ENCODE measurements around the gene BICRA. TPM values are rescaled to one million over a fixed set of nuclear protein-coding genes. Genes with fewer than 3 reads are reported as not detected.

BICRA gene
- polyA plus RNA-seq, 1 of the 3 experiments (the other 2 are of a cell fraction): 1.4 TPM

DNA sequence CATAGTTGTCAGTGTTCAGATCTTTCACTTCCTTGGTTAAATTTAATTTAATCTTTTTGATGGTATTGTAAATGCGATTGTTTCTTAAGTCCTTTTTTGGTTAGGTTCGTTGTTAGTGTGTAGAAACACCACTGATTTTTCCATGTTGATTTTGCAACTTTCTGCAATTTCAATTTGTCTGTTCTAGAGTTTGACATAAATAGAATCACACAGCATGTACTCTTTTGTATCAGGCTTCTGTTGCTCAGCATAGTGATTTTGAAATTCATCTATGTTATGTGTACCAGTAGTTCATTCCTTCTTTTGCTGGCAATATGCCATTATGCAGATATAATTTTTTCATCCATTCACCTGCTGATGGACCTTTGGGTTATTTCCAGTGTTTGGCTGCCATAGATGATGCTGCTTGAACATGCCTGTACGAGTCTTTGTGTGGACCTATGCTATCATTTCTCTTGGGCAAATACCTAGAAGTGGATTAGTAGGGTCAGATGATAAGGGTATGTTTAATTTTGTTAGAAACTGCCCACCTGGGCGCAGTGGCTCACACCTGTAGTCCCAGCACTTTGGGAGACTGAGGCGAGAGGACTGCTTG is 33.1 kb downstream of the BICRA start:
- DNase-seq: no peak
- no peak overlapping the region for H3K4me3 ChIP-seq (ENCODE audit: low read depth in 2 of 2, low read length in 1 of 2)
- no peak overlapping the region for H3K9ac ChIP-seq
- H3K27me3 ChIP-seq (ENCODE audit: insufficient read depth): no peaks in the 10 kb centered on the region
- CTCF ChIA-PET: no interaction called here
- H4K20me1 ChIP-seq (ENCODE audit: insufficient read depth): peaks cover 73% of the 10 kb centered on the region
- peaks cover 4% of the 10 kb centered on the region for H3F3A ChIP-seq (replicated peaks; ENCODE audit: insufficient read depth)
- H3K4me1 ChIP-seq (ENCODE audit: control insufficient read depth in 1 of 2, insufficient read depth in 2 of 2, low read depth in 1 of 2, low read length in 1 of 2): peaks cover 0 to 2% of the 10 kb centered on the region in 2 experiments; a peak in 1 of 4 replicates
- H3K27ac ChIP-seq (ENCODE audit: low read depth in 2 of 2, low read length in 1 of 2): no peak overlapping the region
- no peak overlapping the region for H3K4me2 ChIP-seq
- POLR2A ChIA-PET: no interaction called here
- no peaks in the 10 kb centered on the region for H3K9me2 ChIP-seq
- H3K36me3 ChIP-seq (replicated peaks in 1 of 2; ENCODE audit: control insufficient read depth in 1 of 2, insufficient read depth in 2 of 2, low read length in 1 of 2): peaks cover 0 to 17% of the 10 kb centered on the region in 2 experiments
- peaks cover 91% of the 10 kb centered on the region for H3K79me2 ChIP-seq (ENCODE audit: insufficient read depth)
- WGBS (ENCODE audit: low lambda C conversion rate): 73% methylated on average over 5 of the region's 5 CpGs
- H3K9me3 ChIP-seq: no peaks in the 10 kb centered on the region
- H2AFZ ChIP-seq (ENCODE audit: low read depth): no peak overlapping the region
- TF ChIP-seq EP300 (IDR thresholded peaks at IDR 0.05; ENCODE audit: borderline replicate concordance in 1 of 2, low read depth in 1 of 2, low read length in 1 of 2): no peak

DNA sequence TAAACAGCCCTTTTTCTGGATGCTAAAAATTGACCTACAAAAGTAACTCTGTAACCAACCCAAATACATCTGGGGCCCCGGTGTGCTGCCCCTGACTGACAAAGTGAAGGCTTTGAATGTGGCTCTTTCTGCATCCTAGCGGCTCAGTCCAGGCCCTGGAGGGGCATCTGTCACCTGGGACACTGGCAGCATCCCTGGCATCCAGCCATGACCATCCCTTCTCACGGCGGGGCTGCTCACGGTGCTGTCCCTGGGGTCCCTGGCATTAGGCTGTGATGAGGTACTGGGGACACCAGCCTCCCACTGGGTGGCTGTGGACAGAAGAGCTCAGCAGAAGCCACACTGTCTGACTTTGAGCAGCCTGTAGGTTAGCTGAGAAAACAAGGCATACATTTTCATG is 34.3 kb downstream of the BICRA start:
- peaks cover 95% of the 10 kb centered on the region for H3K79me2 ChIP-seq (ENCODE audit: insufficient read depth)
- H3K4me1 ChIP-seq (ENCODE audit: control insufficient read depth in 1 of 2, insufficient read depth in 2 of 2, low read depth in 1 of 2, low read length in 1 of 2): peaks cover 0 to 5% of the 10 kb centered on the region in 2 experiments; a peak in 1 of 4 replicates
- WGBS (ENCODE audit: low lambda C conversion rate): 90% methylated on average over 2 of the region's 5 CpGs
- no peak overlapping the region for H3K4me3 ChIP-seq (ENCODE audit: low read depth in 2 of 2, low read length in 1 of 2)
- DNase-seq: no peak
- ChIA-PET CTCF (no interaction called here), POLR2A (no interaction called here)
- H3K27ac ChIP-seq (ENCODE audit: low read depth in 2 of 2, low read length in 1 of 2): no peak overlapping the region
- peaks cover 0 to 17% of the 10 kb centered on the region in 2 experiments for H3K36me3 ChIP-seq (replicated peaks in 1 of 2; ENCODE audit: control insufficient read depth in 1 of 2, insufficient read depth in 2 of 2, low read length in 1 of 2)
- no peak overlapping the region for H3K4me2 ChIP-seq
- H3K9me2 ChIP-seq: no peaks in the 10 kb centered on the region
- H3K27me3 ChIP-seq (ENCODE audit: insufficient read depth): no peaks in the 10 kb centered on the region
- H4K20me1 ChIP-seq (ENCODE audit: insufficient read depth): peaks cover 73% of the 10 kb centered on the region
- H3F3A ChIP-seq (replicated peaks; ENCODE audit: insufficient read depth): peaks cover 4% of the 10 kb centered on the region
- TF ChIP-seq MXI1 (IDR thresholded peaks at IDR 0.05; ENCODE audit: low read depth, low read length) (no peak), TEAD4 (IDR thresholded peaks at IDR 0.05; ENCODE audit: borderline replicate concordance, insufficient read depth) (no peak), ELF1 (IDR thresholded peaks at IDR 0.05) (no peak), FOXJ3 (CRISPR knock-in tag; IDR thresholded peaks at IDR 0.05) (no peak), SIN3A (IDR thresholded peaks at IDR 0.05; ENCODE audit: borderline replicate concordance, low read depth, low read length) (no peak), RCOR1 (IDR thresholded peaks at IDR 0.05; ENCODE audit: low read length) (no peak), RXRA (IDR thresholded peaks at IDR 0.05; ENCODE audit: borderline replicate concordance, low read depth) (no peak), GABPA (IDR thresholded peaks at IDR 0.05; ENCODE audit: low read depth) (no peak), YY1 (IDR thresholded peaks at IDR 0.05; ENCODE audit: low read depth) (no peak)
- TF ChIP-seq, protein P1, sequence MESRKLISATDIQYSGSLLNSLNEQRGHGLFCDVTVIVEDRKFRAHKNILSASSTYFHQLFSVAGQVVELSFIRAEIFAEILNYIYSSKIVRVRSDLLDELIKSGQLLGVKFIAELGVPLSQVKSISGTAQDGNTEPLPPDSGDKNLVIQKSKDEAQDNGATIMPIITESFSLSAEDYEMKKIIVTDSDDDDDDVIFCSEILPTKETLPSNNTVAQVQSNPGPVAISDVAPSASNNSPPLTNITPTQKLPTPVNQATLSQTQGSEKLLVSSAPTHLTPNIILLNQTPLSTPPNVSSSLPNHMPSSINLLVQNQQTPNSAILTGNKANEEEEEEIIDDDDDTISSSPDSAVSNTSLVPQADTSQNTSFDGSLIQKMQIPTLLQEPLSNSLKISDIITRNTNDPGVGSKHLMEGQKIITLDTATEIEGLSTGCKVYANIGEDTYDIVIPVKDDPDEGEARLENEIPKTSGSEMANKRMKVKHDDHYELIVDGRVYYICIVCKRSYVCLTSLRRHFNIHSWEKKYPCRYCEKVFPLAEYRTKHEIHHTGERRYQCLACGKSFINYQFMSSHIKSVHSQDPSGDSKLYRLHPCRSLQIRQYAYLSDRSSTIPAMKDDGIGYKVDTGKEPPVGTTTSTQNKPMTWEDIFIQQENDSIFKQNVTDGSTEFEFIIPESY (IDR thresholded peaks at IDR 0.05; ENCODE audit: borderline replicate concordance, low read depth): no peak
- TF ChIP-seq, protein P2, sequence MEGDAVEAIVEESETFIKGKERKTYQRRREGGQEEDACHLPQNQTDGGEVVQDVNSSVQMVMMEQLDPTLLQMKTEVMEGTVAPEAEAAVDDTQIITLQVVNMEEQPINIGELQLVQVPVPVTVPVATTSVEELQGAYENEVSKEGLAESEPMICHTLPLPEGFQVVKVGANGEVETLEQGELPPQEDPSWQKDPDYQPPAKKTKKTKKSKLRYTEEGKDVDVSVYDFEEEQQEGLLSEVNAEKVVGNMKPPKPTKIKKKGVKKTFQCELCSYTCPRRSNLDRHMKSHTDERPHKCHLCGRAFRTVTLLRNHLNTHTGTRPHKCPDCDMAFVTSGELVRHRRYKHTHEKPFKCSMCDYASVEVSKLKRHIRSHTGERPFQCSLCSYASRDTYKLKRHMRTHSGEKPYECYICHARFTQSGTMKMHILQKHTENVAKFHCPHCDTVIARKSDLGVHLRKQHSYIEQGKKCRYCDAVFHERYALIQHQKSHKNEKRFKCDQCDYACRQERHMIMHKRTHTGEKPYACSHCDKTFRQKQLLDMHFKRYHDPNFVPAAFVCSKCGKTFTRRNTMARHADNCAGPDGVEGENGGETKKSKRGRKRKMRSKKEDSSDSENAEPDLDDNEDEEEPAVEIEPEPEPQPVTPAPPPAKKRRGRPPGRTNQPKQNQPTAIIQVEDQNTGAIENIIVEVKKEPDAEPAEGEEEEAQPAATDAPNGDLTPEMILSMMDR (IDR thresholded peaks at IDR 0.05): no peak
- TF ChIP-seq, protein P3, sequence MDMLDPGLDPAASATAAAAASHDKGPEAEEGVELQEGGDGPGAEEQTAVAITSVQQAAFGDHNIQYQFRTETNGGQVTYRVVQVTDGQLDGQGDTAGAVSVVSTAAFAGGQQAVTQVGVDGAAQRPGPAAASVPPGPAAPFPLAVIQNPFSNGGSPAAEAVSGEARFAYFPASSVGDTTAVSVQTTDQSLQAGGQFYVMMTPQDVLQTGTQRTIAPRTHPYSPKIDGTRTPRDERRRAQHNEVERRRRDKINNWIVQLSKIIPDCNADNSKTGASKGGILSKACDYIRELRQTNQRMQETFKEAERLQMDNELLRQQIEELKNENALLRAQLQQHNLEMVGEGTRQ (IDR thresholded peaks at IDR 0.05; ENCODE audit: borderline replicate concordance, low read depth, low read length): no peak
- H3K9me3 ChIP-seq: no peaks in the 10 kb centered on the region
- no peak overlapping the region for H3K9ac ChIP-seq
- no peak overlapping the region for H2AFZ ChIP-seq (ENCODE audit: low read depth)

Data from SK-N-SH (cell line).